ENCODE measurements around the gene TRIM7. TPM values are rescaled to one million over a fixed set of nuclear protein-coding genes. Genes with fewer than 3 reads are reported as not detected.

Gene TRIM7
- total RNA-seq, 1 donor from 2014 or later, result 6.4 TPM

Small RNA genes lying within 50 kb of the gene (microRNA-seq; reads per million reads assigned to microRNA genes)
- not detected for gene MIR4638

Other genes with a start within 250 kb of the TRIM7 start
- not detected for gene BTNL3, start 216.3 kb downstream of the TRIM7 start, total RNA-seq
- 25.2 TPM for gene BTNL9, start 164.9 kb downstream of the TRIM7 start, total RNA-seq
- not detected for gene OR2V1, start 74.0 kb downstream of the TRIM7 start, total RNA-seq
- gene OR2V2, start 57.6 kb downstream of the TRIM7 start, total RNA-seq, result not detected
- 33.0 TPM for gene TRIM41, start 18.1 kb upstream of the TRIM7 start, total RNA-seq
- gene RACK1, start 38.7 kb upstream of the TRIM7 start, total RNA-seq, result 557 TPM
- gene TRIM52, start 55.9 kb upstream of the TRIM7 start, total RNA-seq, result 9.1 TPM
- gene OR4F3, start 162.1 kb upstream of the TRIM7 start, total RNA-seq, result not detected